Measurements from ENCODE around the gene PNMA6A. TPM values are rescaled to one million over a fixed set of nuclear protein-coding genes. Genes with fewer than 3 reads are reported as not detected.

The PNMA6A gene
- total RNA-seq, 4 donors from 2014 or later: 0.19 to 1.3 TPM; not detected in 2

GRCh38 chrX:153057281-153057680 is 15.0 kb upstream of the PNMA6A start:
- peaks cover 0 to 38% (median 4%) of the 10 kb centered on the region in 4 donors for H3K27me3 ChIP-seq
- no peaks in the 10 kb centered on the region for H3K9me3 ChIP-seq
- TF ChIP-seq CTCF (IDR thresholded peaks at IDR 0.05) (no peak), POLR2A (IDR thresholded peaks at IDR 0.05) (no peak)
- no peak for DNase-seq
- H3K4me3 ChIP-seq: no peak overlapping the region
- WGBS, 2 donors: 3 to 59% methylated on average over 7 to 10 of the region's 11 CpGs
- H3K4me1 ChIP-seq: peaks cover 0 to 29% (median 5%) of the 10 kb centered on the region in 3 donors
- intact Hi-C loops (cut with DNase I): no loop called here
- no peaks in the 10 kb centered on the region for H3K36me3 ChIP-seq
- H3K27ac ChIP-seq: no peak overlapping the region

GRCh38 chrX:153059191-153060094 is 12.8 kb upstream of the PNMA6A start:
- no peaks in the 10 kb centered on the region for H3K9me3 ChIP-seq
- no peak overlapping the region for H3K4me3 ChIP-seq
- H3K27me3 ChIP-seq: peaks cover 0 to 38% (median 4%) of the 10 kb centered on the region in 4 donors
- H3K27ac ChIP-seq: no peak overlapping the region
- no peaks in the 10 kb centered on the region for H3K36me3 ChIP-seq
- no peak for DNase-seq
- intact Hi-C loops (cut with DNase I): no loop called here
- peaks cover 0 to 29% (median 5%) of the 10 kb centered on the region in 3 donors for H3K4me1 ChIP-seq
- WGBS, 2 donors: 76% methylated on average over 7 of the region's 18 CpGs; no CpG with 5 or more reads in 1 of the 2 donors
- TF ChIP-seq POLR2A (IDR thresholded peaks at IDR 0.05) (no peak), CTCF (IDR thresholded peaks at IDR 0.05) (no peak)

GRCh38 chrX:153060095-153060445 is 12.2 kb upstream of the PNMA6A start:
- Histone ChIP-seq H3K27ac (no peak overlapping the region), H3K9me3 (no peaks in the 10 kb centered on the region), H3K4me3 (no peak overlapping the region), H3K36me3 (no peaks in the 10 kb centered on the region), H3K4me1 (peaks cover 0 to 25% (median 5%) of the 10 kb centered on the region in 3 donors), H3K27me3 (peaks cover 0 to 38% (median 4%) of the 10 kb centered on the region in 4 donors)
- TF ChIP-seq POLR2A (IDR thresholded peaks at IDR 0.05) (no peak), CTCF (IDR thresholded peaks at IDR 0.05) (no peak)
- WGBS, 2 donors: 78% methylated on average over 2 of the region's 8 CpGs; no CpG with 5 or more reads in 1 of the 2 donors
- intact Hi-C loops (cut with DNase I): no loop called here
- DNase-seq: no peak

- 14% methylated on average over 3 of the region's 3 CpGs for WGBS, 2 donors
- Histone ChIP-seq H3K27me3 (peaks cover 0 to 25% (median 4%) of the 10 kb centered on the region in 4 donors), H3K4me1 (peaks cover 0 to 8% (median 0%) of the 10 kb centered on the region in 3 donors), H3K36me3 (no peaks in the 10 kb centered on the region), H3K4me3 (no peak overlapping the region), H3K9me3 (no peaks in the 10 kb centered on the region), H3K27ac (no peak overlapping the region)
- TF ChIP-seq POLR2A (IDR thresholded peaks at IDR 0.05) (no peak), CTCF (IDR thresholded peaks at IDR 0.05) (no peak)
- intact Hi-C loops (cut with DNase I): no loop called here
- DNase-seq: no peak
Observed at GRCh38 chrX:153061732-153062131, 10.5 kb upstream of the PNMA6A start.

GRCh38 chrX:153063315-153063714 is 8.9 kb upstream of the PNMA6A start:
- Histone ChIP-seq H3K4me1 (no peaks in the 10 kb centered on the region), H3K27ac (no peak overlapping the region), H3K4me3 (no peak overlapping the region), H3K36me3 (no peaks in the 10 kb centered on the region), H3K27me3 (peaks cover 0 to 10% (median 2%) of the 10 kb centered on the region in 4 donors), H3K9me3 (no peaks in the 10 kb centered on the region)
- TF ChIP-seq CTCF (IDR thresholded peaks at IDR 0.05): no peak
- TF ChIP-seq POLR2A (IDR thresholded peaks at IDR 0.05): no peak
- intact Hi-C loops (cut with DNase I): no loop called here
- DNase-seq: no peak

Data from esophagus squamous epithelium (tissue), 5 donors.